Testis (tissue), 2 donors: ENCODE measurements around the gene DGKB.

Source experiments
- POLR2A ChIP-seq: fragments of 450-650 bp; IDR thresholded peaks from one replicate; pipeline ENCODE4 v1.6.1; 2017; ENCODE audit warnings: antibody characterized with exemption, mild to moderate bottlenecking, moderate library complexity
- TF ChIP-seq, protein P1 (sequence below), 3 experiments: fragments of 450-650 bp in 2 of 3; fragments of 200-600 bp in 1 of 3; sonication (generic) in 1 of 3; IDR thresholded peaks; one replicate each; pipeline ENCODE4 v1.5.1; 2016 to 2019; ENCODE audit warnings: antibody characterized with exemption in 3 of 3, mild to moderate bottlenecking in 2 of 3, moderate library complexity in 1 of 3

DNA sequence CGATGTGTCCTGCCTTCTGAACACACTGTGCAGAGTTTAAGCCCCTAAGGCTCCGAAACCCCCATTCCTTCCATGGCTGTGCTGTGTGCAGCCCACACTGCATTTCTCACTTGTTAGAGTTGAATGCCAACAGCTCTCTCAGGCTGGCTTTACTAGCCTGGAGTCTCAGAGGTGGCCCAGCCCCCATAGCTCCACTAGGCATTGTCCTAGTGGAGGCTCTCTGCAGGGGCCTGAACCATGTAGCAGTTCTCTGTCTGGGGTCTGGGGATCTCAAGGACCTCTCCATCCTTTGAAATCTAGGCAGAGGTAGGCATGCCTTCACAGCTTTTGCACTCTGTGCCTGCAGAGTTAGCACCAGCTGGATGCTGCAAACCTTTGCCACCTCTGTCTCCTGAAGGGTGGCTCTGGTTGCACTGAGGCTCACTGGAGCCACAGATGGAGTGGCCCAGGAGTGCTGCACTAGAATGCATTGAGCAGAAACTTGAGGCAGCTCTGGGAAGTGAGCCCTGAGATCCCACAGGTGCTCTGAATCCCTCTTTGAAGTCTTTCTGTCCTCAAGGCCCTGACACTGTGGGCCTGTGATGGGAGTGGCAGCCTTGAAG, 301.7 kb downstream of the DGKB start:
- no peak for TF ChIP-seq POLR2A
- TF ChIP-seq, protein P1, sequence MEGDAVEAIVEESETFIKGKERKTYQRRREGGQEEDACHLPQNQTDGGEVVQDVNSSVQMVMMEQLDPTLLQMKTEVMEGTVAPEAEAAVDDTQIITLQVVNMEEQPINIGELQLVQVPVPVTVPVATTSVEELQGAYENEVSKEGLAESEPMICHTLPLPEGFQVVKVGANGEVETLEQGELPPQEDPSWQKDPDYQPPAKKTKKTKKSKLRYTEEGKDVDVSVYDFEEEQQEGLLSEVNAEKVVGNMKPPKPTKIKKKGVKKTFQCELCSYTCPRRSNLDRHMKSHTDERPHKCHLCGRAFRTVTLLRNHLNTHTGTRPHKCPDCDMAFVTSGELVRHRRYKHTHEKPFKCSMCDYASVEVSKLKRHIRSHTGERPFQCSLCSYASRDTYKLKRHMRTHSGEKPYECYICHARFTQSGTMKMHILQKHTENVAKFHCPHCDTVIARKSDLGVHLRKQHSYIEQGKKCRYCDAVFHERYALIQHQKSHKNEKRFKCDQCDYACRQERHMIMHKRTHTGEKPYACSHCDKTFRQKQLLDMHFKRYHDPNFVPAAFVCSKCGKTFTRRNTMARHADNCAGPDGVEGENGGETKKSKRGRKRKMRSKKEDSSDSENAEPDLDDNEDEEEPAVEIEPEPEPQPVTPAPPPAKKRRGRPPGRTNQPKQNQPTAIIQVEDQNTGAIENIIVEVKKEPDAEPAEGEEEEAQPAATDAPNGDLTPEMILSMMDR (IDR thresholded peaks at IDR 0.05) = no peak
